ENCODE results near the gene RTKN. TPM values are rescaled to one million over a fixed set of nuclear protein-coding genes. Genes with fewer than 3 reads are reported as not detected.

The RTKN gene
- total and polyA plus RNA-seq, 10 of the 15 experiments (the other 5 are each of a cell fraction or from before 2014, with no cell fraction given) = 0.50 to 12.3 (median 5.4) TPM

- no peak for TF ChIP-seq ZNF274 (IDR thresholded peaks at IDR 0.05; ENCODE audit: insufficient read depth, insufficient read length)
- TF ChIP-seq POLR2AphosphoS5 (IDR thresholded peaks at IDR 0.05; ENCODE audit: low read length) = peak; percentile 85
- TF ChIP-seq TCF7 (IDR thresholded peaks at IDR 0.05; ENCODE audit: borderline replicate concordance) = peak; percentile 45; the same call in 1 of the 2 replicates
- no peak for TF ChIP-seq KAT2A (conservative IDR thresholded peaks at IDR 0.05; ENCODE audit: control insufficient read depth, low read depth, low read length)
- TF ChIP-seq ZBTB33 (IDR thresholded peaks at IDR 0.05) = no peak
- peak; percentile 68; the same call in 1 of the 2 replicates for TF ChIP-seq ASH2L (IDR thresholded peaks at IDR 0.05; ENCODE audit: borderline replicate concordance, low read depth)
These were observed 41.3 kb upstream of the RTKN start, which contains the start of the genes CCDC142 and TTC31 (continued) for GRCh38 chr2:74482801-74483674.
